K562 (cell line): ENCODE results near the gene MMP23B. TPM values are rescaled to one million over a fixed set of nuclear protein-coding genes. Genes with fewer than 3 reads are reported as not detected.

Experiments
- E2F8 ChIP-seq: fragments of 450-650 bp; IDR thresholded peaks from 2 replicates; pipeline ENCODE4 v1.7.1; 2018; ENCODE audit warnings: mild to moderate bottlenecking, low read depth; ENCODE audit not compliant: partially characterized antibody
- FOXM1 ChIP-seq, 2 experiments: fragments of 450-650 bp in 1 of 2; sonication (generic) in 1 of 2; formaldehyde crosslinking in 1 of 2; IDR thresholded peaks; 2 replicates each; pipeline versions ENCODE4 v1.6.1 to v1.9.0; 2017 to 2022; ENCODE audit warnings: low read depth in 2 of 2, mild to moderate bottlenecking in 2 of 2, missing genetic modification reagents in 1 of 2, moderate library complexity in 1 of 2
- FOXO4 ChIP-seq: fragments of 450-650 bp; formaldehyde crosslinking; IDR thresholded peaks from 2 replicates; pipeline ENCODE4 v1.4.0; 2020; ENCODE audit warnings: mild to moderate bottlenecking, moderate library complexity
- KAT7 ChIP-seq: sonication (generic); formaldehyde crosslinking; IDR thresholded peaks from 2 replicates; pipeline ENCODE4 v1.8.0; 2022; ENCODE audit warnings: missing genetic modification reagents, mild to moderate bottlenecking, borderline replicate concordance
- PCBP1 ChIP-seq: fragments of 200-400 bp; formaldehyde crosslinking; IDR thresholded peaks from 2 replicates; pipeline ENCODE4 v1.6.1; 2018; ENCODE audit warnings: mild to moderate bottlenecking, low read depth, low read length; ENCODE audit not compliant: poor library complexity, severe bottlenecking
- SAFB ChIP-seq: fragments of 200-400 bp; formaldehyde crosslinking; IDR thresholded peaks from 2 replicates; pipeline ENCODE4 v1.6.1; 2017; ENCODE audit warnings: low read depth, low read length, borderline replicate concordance
- ZBTB11 ChIP-seq, 3 experiments: fragments of 200-800 bp in 1 of 3; fragments of 250-450 bp in 1 of 3; fragments of 450-650 bp in 1 of 3; sonication (Bioruptor Pico) in 1 of 3; sonication (Bioruptor generic) in 1 of 3; formaldehyde crosslinking in 1 of 3; IDR thresholded peaks; 2 replicates each; pipeline versions ENCODE4 v1.6.1 to v1.8.0; 2016 to 2022; ENCODE audit warnings: mild to moderate bottlenecking in 2 of 3, missing genetic modification characterization in 2 of 3, missing compliant biosample characterization in 1 of 3, moderate library complexity in 1 of 3
- ZBTB5 ChIP-seq: fragments of 450-650 bp; IDR thresholded peaks from 2 replicates; pipeline ENCODE4 v1.6.1; 2017; ENCODE audit warnings: antibody characterized with exemption
- ZNF133 ChIP-seq: fragments of 250-450 bp; sonication (Bioruptor Pico); IDR thresholded peaks from 2 replicates; pipeline ENCODE4 v1.4.0; 2020; ENCODE audit warnings: mild to moderate bottlenecking
- ZNF23 ChIP-seq: fragments of 250-450 bp; sonication (Bioruptor Pico); IDR thresholded peaks from 2 replicates; pipeline ENCODE4 v1.4.0; 2020; ENCODE audit warnings: mild to moderate bottlenecking
- ZNF277 ChIP-seq: fragments of 250-450 bp; sonication (Bioruptor Pico); IDR thresholded peaks from 2 replicates; pipeline ENCODE4 v1.8.0; 2022; ENCODE audit warnings: inconsistent platforms, mild to moderate bottlenecking, moderate library complexity, borderline replicate concordance
- ZNF311 ChIP-seq: fragments of 250-450 bp; sonication (Bioruptor Pico); IDR thresholded peaks from 2 replicates; pipeline ENCODE4 v1.4.0; 2020; ENCODE audit warnings: mild to moderate bottlenecking, moderate library complexity
- ZNF324 ChIP-seq: fragments of 250-450 bp; sonication (Bioruptor Pico); IDR thresholded peaks from 2 replicates; pipeline ENCODE4 v1.4.0; 2020; ENCODE audit warnings: mild to moderate bottlenecking
- ZNF699 ChIP-seq: fragments of 250-450 bp; sonication (Bioruptor Pico); IDR thresholded peaks from 2 replicates; pipeline ENCODE4 v1.8.0; 2021; ENCODE audit warnings: mild to moderate bottlenecking, moderate library complexity; ENCODE audit not compliant: insufficient replicate concordance
- polyA plus RNA-seq, 8 experiments: library from polyadenylated mRNA; depleted of rRNA in 4 of 8; stranded (reverse) in 5 of 8; unstranded in 3 of 8; fragments of >200 nt; fragmentation: Nextera tagmentation in 2 of 8; fragmentation: Illumina TruSeq in 1 of 8; extraction: Ambion mirVana in 2 of 8; extraction: Trizol in 1 of 8; gene quantifications; 2 replicates each; pipeline versions ENCODE4 v1.2.1 to v1.2.3, GENCODE V29; 2011 to 2014; ENCODE audit warnings: inconsistent platforms in 1 of 8, missing spikeins in 1 of 8
- total RNA-seq, 7 experiments: library from RNA; depleted of rRNA in 6 of 7; stranded (reverse); fragments of >200 nt in 6 of 7; fragmentation: Illumina TruSeq in 2 of 7; extraction: Trizol in 2 of 7; gene quantifications; 2 replicates each; pipeline versions ENCODE4 v1.2.1 to v1.2.3, GENCODE V29; 2011 to 2021; ENCODE audit warnings: low replicate concordance in 1 of 7

MMP23B gene
- total and polyA plus RNA-seq, 9 of the 15 experiments (the other 6 are each of a cell fraction or from before 2014, with no cell fraction given) = 0.28 to 1.2 (median 0.41) TPM; not detected in 5

- no peak for TF ChIP-seq ZNF324
- TF ChIP-seq ZNF699 (CRISPR knock-in tag) = no peak
- no peak for TF ChIP-seq PCBP1
- TF ChIP-seq ZNF133 = no peak
- TF ChIP-seq ZBTB11 (CRISPR knock-in tag; IDR thresholded peaks at IDR 0.05) = peak in 1 of 3 experiments; percentile 1; a peak in 1 of 6 replicates
- 0 out of 2 replicates have a peak, but pooled peaks have one; percentile 36 for TF ChIP-seq SAFB
- TF ChIP-seq KAT7 = peak; percentile 94; the same call in 1 of the 2 replicates
- no peak for TF ChIP-seq ZNF23 (CRISPR knock-in tag)
- no peak for TF ChIP-seq E2F8
- no peak for TF ChIP-seq ZNF311
- no peak for TF ChIP-seq ZBTB5
- no peak for TF ChIP-seq FOXM1 (IDR thresholded peaks at IDR 0.05; ENCODE audit: low read depth)
- no peak; the same call in 1 of the 2 replicates for TF ChIP-seq FOXM1 (CRISPR knock-in tag; IDR thresholded peaks at IDR 0.05; ENCODE audit: low read depth)
- TF ChIP-seq FOXO4 = no peak
- no peak for TF ChIP-seq ZNF277 (CRISPR knock-in tag)
These were observed 15.8 kb upstream of the MMP23B start (continued) for GRCh38 chr1:1616045-1616790.
